GM18526 (cell line): ENCODE results near the gene PTGIS.

ENCODE experiments used
- POLR2A ChIP-seq: IDR thresholded peaks from 3 replicates; pipeline ENCODE4 v1.6.1; 2011; ENCODE audit not compliant: insufficient read length; ENCODE audit errors: extremely low read depth

The PTGIS gene

GRCh38 chr20:49583669-49584417, 15.9 kb upstream of the PTGIS start:
- no peak for TF ChIP-seq POLR2A

GRCh38 chr20:49583343-49583668, 15.4 kb upstream of the PTGIS start:
- no peak for TF ChIP-seq POLR2A

- no peak for TF ChIP-seq POLR2A
Observed at GRCh38 chr20:49582413-49583334, 14.7 kb upstream of the PTGIS start.

DNA sequence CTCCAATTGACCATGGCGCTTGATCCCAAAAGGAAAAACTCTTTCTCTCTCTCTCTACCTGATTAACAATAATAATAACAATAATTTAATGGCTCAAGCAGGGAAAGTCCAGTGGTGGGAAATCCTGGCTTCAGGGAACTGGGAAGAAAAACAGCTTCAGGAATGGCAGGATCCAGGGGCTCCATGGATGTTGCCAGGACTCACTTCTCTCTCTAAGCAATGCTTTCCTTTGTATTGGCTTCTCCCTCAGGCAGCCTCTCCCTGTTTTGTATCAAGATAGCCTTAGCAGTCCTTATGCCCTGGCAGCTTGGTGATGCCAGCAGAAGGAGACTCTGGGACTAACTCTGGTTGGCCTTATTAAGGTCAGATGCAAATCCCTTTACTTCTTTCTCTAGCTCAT, 13.5 kb upstream of the PTGIS start:
- TF ChIP-seq POLR2A, result no peak

DNA sequence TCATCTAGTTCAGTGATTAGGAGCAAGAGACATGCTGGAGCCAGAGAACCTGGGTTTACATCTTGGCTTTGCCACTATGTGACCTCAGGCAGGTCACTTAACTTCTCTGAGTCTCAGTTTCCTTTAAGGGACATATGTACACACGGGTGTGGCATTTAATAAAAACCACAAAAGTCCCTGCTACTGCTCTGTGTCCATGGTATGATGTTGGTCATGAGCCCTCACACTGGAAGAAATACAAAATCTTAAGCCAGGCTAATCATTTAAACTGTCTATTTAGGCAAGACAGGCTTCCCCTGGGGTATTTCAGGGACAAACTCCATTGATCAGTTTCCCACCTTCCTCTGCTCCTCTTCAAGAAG, 12.9 kb upstream of the PTGIS start:
- TF ChIP-seq POLR2A, result no peak

DNA sequence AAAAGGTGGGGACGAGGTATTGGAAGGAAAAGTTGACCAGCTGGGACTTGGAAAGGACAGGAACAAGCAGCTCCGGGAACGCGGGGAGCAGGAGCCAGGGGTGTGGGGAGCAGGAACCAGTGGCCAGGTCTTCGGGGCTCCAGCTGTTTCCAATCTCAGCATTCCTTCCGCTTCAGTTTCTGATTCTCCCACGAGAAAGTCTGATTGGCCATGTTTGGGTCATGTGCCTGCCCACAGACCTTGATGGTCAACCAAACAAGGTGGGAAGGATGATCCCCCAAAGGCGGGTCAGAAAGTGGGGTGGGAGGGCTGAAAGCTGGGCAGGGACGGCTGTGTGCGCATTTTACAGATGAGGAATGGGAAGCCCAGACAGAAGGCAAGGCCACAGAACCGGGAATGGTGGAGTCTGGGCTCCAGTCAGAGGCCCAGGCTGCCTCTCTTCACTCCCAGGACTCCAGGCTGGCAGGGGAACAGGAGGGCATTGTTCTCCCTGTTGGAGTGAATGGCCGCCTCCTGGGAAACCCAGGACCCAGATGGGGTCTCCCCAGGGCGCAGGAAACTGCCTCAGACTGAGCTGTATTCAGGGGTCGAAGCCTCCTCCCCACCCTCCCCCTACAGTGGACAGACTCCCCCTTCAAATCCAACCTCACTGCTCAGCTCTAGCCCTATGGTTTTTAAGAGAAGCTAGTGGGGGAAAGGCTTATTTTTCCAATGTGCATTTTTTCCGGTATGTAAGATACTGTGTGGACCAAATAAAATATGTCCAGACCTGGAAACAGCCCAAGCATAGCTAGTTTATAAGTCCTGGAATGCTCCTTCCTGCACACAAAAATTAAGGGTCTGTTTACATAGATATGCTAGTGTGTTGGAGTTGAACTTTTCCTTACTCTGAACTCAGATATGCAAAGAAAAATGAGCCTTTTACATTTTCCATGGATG, 12.2 kb upstream of the PTGIS start:
- no peak for TF ChIP-seq POLR2A

GRCh38 chr20:49579195-49579594, 11.3 kb upstream of the PTGIS start:
- TF ChIP-seq POLR2A, result no peak

DNA sequence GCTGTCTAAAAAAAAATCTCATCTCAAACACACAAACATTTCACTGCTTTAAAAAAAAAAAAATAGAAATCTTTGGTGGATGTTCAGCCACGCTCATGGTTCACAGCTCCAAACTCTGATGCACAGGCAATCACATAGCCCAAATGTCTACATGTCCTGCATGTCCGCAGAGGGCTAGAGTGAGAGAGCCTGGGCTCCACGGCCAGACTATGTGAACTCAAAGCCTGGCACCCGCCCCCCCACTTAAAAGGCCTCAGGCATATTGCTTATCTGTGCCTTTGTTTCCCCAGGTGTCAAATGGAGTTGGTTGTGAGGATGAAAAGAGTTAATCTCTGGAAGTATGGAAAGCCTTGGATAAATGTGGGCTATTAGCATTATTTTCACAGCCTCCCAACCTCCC, 10.5 kb upstream of the PTGIS start:
- TF ChIP-seq POLR2A, result no peak

DNA sequence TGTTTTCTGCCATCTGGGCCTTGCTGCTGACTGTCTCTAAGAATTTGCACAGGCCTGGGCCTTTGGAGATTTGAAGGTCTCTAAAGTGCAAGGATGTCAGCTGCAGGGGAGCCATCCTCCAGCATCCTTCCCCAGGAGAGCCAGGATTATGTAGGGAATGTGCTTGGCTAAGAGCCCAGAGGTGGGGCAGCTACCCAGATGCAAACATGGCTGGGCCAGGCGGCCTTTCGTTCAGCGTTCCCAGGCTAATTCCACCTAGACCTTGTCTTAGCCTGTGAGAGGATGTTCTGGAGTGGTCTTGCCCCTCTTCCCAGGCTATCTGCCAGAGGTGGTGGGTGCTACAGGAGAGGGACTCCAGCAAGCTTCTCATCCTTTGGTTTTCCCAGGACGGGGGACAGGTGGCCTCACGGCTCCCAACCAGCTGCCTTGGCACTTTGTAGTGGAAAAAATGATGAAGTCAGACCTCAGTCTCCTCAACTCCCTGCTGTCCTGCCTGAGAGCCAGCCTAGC, 7.7 kb upstream of the PTGIS start:
- TF ChIP-seq POLR2A, result no peak

GRCh38 chr20:49573900-49574416, 6.0 kb upstream of the PTGIS start:
- TF ChIP-seq POLR2A, result no peak

DNA sequence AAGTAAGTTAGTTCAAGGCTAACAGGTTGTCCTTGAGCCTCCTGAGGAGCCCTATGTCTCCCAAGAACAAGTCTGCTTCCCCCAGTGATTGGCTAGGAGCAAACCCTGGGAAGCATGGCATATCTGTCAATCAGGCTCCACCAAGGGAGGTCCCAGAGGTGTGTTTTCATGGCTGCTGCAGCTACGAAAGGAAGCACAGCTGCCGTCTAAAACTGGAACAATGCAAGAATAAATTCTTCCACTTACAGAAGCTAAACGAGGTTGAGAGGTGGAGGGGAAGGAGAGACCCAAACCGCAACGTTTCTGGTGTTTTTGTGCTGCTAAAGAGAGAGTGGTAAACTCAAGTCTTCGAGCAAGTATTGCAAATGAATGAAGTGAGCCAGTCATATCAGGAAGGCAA, 4.9 kb upstream of the PTGIS start:
- TF ChIP-seq POLR2A, result no peak

DNA sequence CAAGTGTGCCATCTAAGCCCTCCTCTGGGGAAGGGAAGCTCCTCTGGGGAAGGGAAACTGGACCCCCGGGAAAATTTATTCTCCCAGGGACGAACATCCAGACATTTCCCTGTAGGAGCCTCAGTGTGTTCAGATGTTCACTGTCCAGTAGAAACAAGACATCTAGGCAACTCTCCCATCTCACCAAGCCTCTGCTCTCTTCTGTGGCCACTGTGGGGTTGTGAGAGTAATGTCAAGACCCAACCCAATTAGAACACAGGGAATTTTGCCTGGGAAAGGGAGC, 3.6 kb upstream of the PTGIS start:
- TF ChIP-seq POLR2A, result no peak

GRCh38 chr20:49570828-49571552, 3.1 kb upstream of the PTGIS start:
- no peak for TF ChIP-seq POLR2A

GRCh38 chr20:49570161-49570827, 2.4 kb upstream of the PTGIS start:
- no peak for TF ChIP-seq POLR2A

DNA sequence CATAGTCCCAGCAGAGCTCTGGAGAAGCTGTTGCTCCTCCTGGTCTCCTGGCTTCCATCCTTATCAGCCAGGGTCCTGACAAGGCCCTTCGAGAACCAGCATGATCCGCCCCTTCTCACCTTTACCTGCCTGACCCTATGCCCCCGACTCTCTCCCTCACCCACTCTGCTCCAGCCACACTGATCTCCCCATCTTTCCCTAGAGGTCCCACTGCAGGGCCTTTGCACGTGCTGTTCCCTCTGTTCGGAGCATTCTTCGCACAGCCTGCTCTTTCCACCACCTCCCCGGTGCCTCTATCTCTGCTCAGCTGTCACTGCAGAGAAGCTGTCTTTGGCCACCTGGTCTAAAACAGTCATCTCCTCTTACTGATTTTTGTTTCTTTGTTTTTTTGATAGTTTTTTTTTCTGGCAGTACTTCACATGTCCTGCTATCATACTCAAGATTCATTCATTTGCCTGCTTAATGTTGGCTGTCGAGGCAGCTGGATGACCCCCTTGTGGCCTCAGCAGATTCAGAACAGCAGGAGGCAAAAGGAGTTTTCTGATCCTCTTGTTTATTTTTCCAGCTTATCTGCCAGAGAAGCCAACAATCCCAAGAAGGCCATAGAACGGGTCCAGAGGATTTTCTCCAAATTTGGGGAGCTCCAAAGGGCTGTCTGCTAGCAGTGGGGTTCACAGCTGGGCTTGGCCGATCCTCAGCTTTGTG, 1.6 kb upstream of the PTGIS start:
- no peak for TF ChIP-seq POLR2A
